GM23338 (cell line): Measurements from ENCODE around the gene IQGAP2.

Experiments
- EZH2 ChIP-seq: fragments of 200-600 bp; sonication (generic); IDR thresholded peaks from one replicate; pipeline ENCODE4 v1.8.0; 2017; ENCODE audit warnings: antibody characterized with exemption, mild to moderate bottlenecking, low read depth; ENCODE audit not compliant: unreplicated experiment
- EZH2phosphoT487 ChIP-seq: fragments of 200-600 bp; sonication (generic); IDR thresholded peaks from one replicate; pipeline ENCODE4 v1.8.1; 2018; ENCODE audit warnings: antibody characterized with exemption; ENCODE audit not compliant: unreplicated experiment
- REST ChIP-seq: IDR thresholded peaks from one replicate; pipeline ENCODE4 v1.6.1; 2018; ENCODE audit warnings: antibody characterized with exemption; ENCODE audit not compliant: unreplicated experiment
- TF ChIP-seq, protein P1 (sequence below), 2 experiments: fragments of 200-600 bp in 1 of 2; sonication (generic) in 1 of 2; conservative IDR thresholded peaks; 2 replicates each; pipeline versions ENCODE4 v1.5.1 to v1.6.1; 2016 to 2017; ENCODE audit warnings: antibody characterized with exemption in 2 of 2, low read depth in 2 of 2, mild to moderate bottlenecking in 2 of 2, moderate library complexity in 1 of 2

DNA sequence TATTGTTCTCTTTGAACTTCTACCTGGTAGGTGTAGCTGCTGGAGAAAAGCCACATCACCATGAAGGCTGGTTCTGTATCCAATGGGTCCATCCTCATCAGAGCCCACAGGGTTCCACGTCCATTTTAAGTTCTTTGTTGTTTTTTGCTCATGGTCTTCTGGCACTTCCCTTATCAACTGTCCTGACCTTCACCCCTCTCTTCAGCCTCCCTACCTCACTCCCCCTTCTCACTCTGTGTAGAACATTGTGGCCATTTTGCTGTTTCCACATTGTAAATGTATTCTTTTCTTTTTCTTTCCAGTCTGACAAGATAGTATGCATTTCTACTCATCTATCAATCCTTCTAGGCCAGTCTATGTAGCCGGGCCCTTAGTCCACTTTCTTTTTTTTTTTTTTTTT is 264.4 kb downstream of the IQGAP2 start:
- TF ChIP-seq, protein P1, sequence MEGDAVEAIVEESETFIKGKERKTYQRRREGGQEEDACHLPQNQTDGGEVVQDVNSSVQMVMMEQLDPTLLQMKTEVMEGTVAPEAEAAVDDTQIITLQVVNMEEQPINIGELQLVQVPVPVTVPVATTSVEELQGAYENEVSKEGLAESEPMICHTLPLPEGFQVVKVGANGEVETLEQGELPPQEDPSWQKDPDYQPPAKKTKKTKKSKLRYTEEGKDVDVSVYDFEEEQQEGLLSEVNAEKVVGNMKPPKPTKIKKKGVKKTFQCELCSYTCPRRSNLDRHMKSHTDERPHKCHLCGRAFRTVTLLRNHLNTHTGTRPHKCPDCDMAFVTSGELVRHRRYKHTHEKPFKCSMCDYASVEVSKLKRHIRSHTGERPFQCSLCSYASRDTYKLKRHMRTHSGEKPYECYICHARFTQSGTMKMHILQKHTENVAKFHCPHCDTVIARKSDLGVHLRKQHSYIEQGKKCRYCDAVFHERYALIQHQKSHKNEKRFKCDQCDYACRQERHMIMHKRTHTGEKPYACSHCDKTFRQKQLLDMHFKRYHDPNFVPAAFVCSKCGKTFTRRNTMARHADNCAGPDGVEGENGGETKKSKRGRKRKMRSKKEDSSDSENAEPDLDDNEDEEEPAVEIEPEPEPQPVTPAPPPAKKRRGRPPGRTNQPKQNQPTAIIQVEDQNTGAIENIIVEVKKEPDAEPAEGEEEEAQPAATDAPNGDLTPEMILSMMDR (conservative IDR thresholded peaks at IDR 0.05; ENCODE audit: low read depth in 2 of 2) = no peak
- TF ChIP-seq REST (no peak), EZH2 (no peak), EZH2phosphoT487 (no peak)
